ENCODE data around the gene ALDH1L1. TPM values are rescaled to one million over a fixed set of nuclear protein-coding genes. Genes with fewer than 3 reads are reported as not detected.

ALDH1L1 gene
- total and polyA plus RNA-seq, 2 experiments from 2014 or later, result 1.0 to 1.3 TPM

DNA sequence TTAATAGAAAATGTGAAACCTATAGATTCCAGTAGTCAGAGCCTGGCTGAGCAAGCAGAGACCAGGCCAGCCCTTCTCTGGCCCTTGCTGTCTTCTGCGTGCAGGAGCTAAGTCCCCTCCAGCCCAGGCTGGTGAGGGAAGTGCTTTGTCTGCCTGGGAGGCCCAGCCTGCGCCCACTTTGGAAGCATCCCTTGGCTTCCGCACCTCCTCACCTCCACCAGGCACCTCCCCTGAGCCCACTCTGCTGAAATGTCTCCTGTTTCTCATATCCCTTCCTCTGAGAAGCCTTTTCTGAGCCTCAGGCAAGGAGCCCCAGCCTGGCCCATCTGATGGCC is 45.3 kb downstream of the ALDH1L1 start (continued):
- TF ChIP-seq, protein P1, sequence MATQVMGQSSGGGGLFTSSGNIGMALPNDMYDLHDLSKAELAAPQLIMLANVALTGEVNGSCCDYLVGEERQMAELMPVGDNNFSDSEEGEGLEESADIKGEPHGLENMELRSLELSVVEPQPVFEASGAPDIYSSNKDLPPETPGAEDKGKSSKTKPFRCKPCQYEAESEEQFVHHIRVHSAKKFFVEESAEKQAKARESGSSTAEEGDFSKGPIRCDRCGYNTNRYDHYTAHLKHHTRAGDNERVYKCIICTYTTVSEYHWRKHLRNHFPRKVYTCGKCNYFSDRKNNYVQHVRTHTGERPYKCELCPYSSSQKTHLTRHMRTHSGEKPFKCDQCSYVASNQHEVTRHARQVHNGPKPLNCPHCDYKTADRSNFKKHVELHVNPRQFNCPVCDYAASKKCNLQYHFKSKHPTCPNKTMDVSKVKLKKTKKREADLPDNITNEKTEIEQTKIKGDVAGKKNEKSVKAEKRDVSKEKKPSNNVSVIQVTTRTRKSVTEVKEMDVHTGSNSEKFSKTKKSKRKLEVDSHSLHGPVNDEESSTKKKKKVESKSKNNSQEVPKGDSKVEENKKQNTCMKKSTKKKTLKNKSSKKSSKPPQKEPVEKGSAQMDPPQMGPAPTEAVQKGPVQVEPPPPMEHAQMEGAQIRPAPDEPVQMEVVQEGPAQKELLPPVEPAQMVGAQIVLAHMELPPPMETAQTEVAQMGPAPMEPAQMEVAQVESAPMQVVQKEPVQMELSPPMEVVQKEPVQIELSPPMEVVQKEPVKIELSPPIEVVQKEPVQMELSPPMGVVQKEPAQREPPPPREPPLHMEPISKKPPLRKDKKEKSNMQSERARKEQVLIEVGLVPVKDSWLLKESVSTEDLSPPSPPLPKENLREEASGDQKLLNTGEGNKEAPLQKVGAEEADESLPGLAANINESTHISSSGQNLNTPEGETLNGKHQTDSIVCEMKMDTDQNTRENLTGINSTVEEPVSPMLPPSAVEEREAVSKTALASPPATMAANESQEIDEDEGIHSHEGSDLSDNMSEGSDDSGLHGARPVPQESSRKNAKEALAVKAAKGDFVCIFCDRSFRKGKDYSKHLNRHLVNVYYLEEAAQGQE (IDR thresholded peaks at IDR 0.05; ENCODE audit: unreplicated experiment), result no peak
- no peak for TF ChIP-seq EZH2 (IDR thresholded peaks at IDR 0.05; ENCODE audit: low read depth, unreplicated experiment)
- no peak for TF ChIP-seq CREB1 (CRISPR knock-in tag; IDR thresholded peaks at IDR 0.05; ENCODE audit: low read depth)

DNA sequence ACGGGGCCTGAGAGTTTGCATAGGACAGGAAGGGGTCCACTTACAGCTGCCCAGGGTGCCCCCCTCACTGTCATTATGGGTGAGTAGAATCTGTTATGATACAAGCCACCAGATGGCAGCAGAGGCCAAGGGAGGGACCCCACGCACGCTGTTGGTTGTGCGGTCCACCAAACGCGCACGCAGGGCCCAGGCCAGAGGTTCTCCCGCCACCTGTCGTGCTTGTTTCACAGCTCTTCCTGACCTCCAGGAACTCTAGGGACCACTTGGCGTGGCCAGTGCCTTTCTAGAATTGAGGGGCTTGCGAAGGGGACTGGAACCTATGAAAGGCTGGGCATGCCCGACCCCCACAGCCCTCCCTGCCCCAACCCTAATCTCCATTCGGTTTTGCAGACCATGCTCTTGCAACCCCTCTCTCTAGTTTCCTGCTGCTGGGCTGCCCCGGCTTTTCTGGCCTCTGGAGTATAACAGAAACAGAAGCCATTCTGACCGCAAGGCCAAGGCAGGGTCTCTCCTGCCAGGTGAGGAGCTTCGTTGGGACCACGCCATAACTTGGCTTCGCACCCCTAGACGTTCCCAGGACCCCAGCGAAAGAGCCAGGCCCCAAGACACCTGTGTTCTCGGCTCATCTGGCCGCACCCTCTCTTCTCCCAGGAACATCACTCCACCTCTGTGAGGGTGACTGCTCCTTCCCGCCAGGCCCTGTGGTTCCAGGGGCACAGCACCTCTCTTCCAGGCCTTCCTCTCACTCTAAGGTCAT is 46.0 kb downstream of the ALDH1L1 start:
- Mint-ChIP-seq H3K27me3 (ENCODE audit: insufficient read depth, low read depth, poor library complexity) (peaks cover 20% of the 10 kb centered on the region), H3K27ac (no peak overlapping the region), H3K4me1 (peaks cover 19% of the 10 kb centered on the region), H3K4me3 (no peak overlapping the region), H3K36me3 (ENCODE audit: low read depth) (no peaks in the 10 kb centered on the region), H3K9me3 (no peaks in the 10 kb centered on the region)
- H3K27ac ChIP-seq (ENCODE audit: low read depth), result no peak overlapping the region
- no peaks in the 10 kb centered on the region for H3K4me1 ChIP-seq (ENCODE audit: insufficient read depth)
- H2AFZ ChIP-seq, result peak overlapping the region; percentile 38; the same call in 1 of the 2 replicates
- H3K27me3 ChIP-seq (ENCODE audit: insufficient read depth), result no peaks in the 10 kb centered on the region
- no peak overlapping the region for H3K4me2 ChIP-seq
- no peaks in the 10 kb centered on the region for H4K20me1 ChIP-seq (replicated peaks; ENCODE audit: insufficient read depth)
- no peaks in the 10 kb centered on the region for H3K79me2 ChIP-seq (replicated peaks; ENCODE audit: insufficient read depth)
- ATAC-seq (peak; percentile 90), DNase-seq (ENCODE audit: low spot score) (peak; percentile 89)
- no peak overlapping the region for H3K4me3 ChIP-seq
- no peak for TF ChIP-seq ZNF331 (CRISPR knock-in tag; IDR thresholded peaks at IDR 0.05; ENCODE audit: low read depth)
- TF ChIP-seq, protein P2, sequence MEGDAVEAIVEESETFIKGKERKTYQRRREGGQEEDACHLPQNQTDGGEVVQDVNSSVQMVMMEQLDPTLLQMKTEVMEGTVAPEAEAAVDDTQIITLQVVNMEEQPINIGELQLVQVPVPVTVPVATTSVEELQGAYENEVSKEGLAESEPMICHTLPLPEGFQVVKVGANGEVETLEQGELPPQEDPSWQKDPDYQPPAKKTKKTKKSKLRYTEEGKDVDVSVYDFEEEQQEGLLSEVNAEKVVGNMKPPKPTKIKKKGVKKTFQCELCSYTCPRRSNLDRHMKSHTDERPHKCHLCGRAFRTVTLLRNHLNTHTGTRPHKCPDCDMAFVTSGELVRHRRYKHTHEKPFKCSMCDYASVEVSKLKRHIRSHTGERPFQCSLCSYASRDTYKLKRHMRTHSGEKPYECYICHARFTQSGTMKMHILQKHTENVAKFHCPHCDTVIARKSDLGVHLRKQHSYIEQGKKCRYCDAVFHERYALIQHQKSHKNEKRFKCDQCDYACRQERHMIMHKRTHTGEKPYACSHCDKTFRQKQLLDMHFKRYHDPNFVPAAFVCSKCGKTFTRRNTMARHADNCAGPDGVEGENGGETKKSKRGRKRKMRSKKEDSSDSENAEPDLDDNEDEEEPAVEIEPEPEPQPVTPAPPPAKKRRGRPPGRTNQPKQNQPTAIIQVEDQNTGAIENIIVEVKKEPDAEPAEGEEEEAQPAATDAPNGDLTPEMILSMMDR (conservative IDR thresholded peaks at IDR 0.05; ENCODE audit: low read depth in 2 of 2), result peak; percentile 71 to 94
- H3K9me2 ChIP-seq (ENCODE audit: insufficient read depth), result no peaks in the 10 kb centered on the region
- H3F3A ChIP-seq (replicated peaks; ENCODE audit: low read depth), result no peaks in the 10 kb centered on the region
- H3K36me3 ChIP-seq (ENCODE audit: insufficient read depth), result no peaks in the 10 kb centered on the region

DNA sequence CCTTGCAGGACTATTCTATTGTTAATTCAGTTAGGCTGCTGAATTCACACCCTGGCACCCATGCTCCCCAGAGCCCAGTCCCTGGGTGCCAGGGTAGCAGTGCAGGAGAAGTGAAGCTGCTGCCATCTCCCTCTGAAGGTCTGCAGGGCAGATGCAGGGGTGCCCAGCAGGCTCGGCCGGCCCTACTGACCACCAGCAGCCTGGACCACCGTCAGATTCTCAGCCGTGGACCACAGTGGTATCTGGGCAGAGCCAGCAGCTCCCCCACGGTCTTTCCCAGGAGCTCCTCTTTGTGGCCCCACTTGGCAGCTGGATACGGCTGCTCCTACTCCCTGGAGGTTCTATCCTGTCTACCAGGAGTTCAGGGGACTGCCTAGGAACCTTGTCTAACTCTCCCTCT is 46.8 kb downstream of the ALDH1L1 start:
- Histone ChIP-seq H2AFZ (no peak overlapping the region), H3K4me1 (ENCODE audit: insufficient read depth) (no peaks in the 10 kb centered on the region), H3K27me3 (ENCODE audit: insufficient read depth) (no peaks in the 10 kb centered on the region), H3K9me2 (ENCODE audit: insufficient read depth) (no peaks in the 10 kb centered on the region), H3F3A (replicated peaks; ENCODE audit: low read depth) (no peaks in the 10 kb centered on the region), H3K27ac (ENCODE audit: low read depth) (no peak overlapping the region), H3K79me2 (replicated peaks; ENCODE audit: insufficient read depth) (no peaks in the 10 kb centered on the region), H3K4me3 (no peak overlapping the region), H4K20me1 (replicated peaks; ENCODE audit: insufficient read depth) (no peaks in the 10 kb centered on the region), H3K36me3 (ENCODE audit: insufficient read depth) (no peaks in the 10 kb centered on the region), H3K4me2 (no peak overlapping the region; the same call in 1 of the 2 replicates)
- DNase-seq (ENCODE audit: low spot score), result no peak
- Mint-ChIP-seq H3K27me3 (ENCODE audit: insufficient read depth, low read depth, poor library complexity) (peaks cover 20% of the 10 kb centered on the region), H3K9me3 (no peaks in the 10 kb centered on the region), H3K4me1 (peaks cover 19% of the 10 kb centered on the region), H3K4me3 (no peak overlapping the region), H3K27ac (no peak overlapping the region), H3K36me3 (ENCODE audit: low read depth) (no peaks in the 10 kb centered on the region)
- no peak for ATAC-seq
- TF ChIP-seq STAT1 (IDR thresholded peaks at IDR 0.05; ENCODE audit: unreplicated experiment), result no peak
- TF ChIP-seq, protein P2 (conservative IDR thresholded peaks at IDR 0.05; ENCODE audit: low read depth in 2 of 2), result no peak
